IPS DF 6.9 (cell line): ENCODE data around the gene ARMH1.

Source experiments
- DNase-seq: peaks from one replicate; pipeline ENCODE4 v3.0.0-alpha.2; 2013; ENCODE audit warnings: low read depth, low spot score
- H3K27ac ChIP-seq: one replicate; pipeline ENCODE4 v1.5.1; 2013; ENCODE audit warnings: low read length, control low read depth
- H3K27me3 ChIP-seq: 2 replicates; pipeline ENCODE4 v1.6.1; 2013; ENCODE audit warnings: mild to moderate bottlenecking, low read length; ENCODE audit not compliant: control insufficient read depth, insufficient read depth
- H3K36me3 ChIP-seq: 2 replicates; pipeline ENCODE4 v1.6.1; 2013; ENCODE audit warnings: low read length; ENCODE audit not compliant: control insufficient read depth, insufficient read depth
- H3K4me1 ChIP-seq: 2 replicates; pipeline ENCODE4 v1.6.1; 2013; ENCODE audit warnings: low read length; ENCODE audit not compliant: control insufficient read depth, insufficient read depth
- H3K4me3 ChIP-seq: 2 replicates; pipeline ENCODE4 v1.5.1; 2013; ENCODE audit warnings: mild to moderate bottlenecking, low read length
- H3K9me3 ChIP-seq: 2 replicates; pipeline ENCODE4 v1.6.1; 2013; ENCODE audit warnings: low read length, inconsistent platforms; ENCODE audit not compliant: control insufficient read depth, insufficient read depth
- WGBS: extraction: QIAGEN DNeasy Blood & Tissue Kit; methylation state at CpG from one replicate; pipeline ENCODE4 v1.1.7; 2013; ENCODE audit warnings: mixed read lengths, missing lambda C conversion rate; ENCODE audit not compliant: insufficient read length, insufficient coverage; 5-methylcytosine and 5-hydroxymethylcytosine counted together

The ARMH1 gene

GRCh38 chr1:44681905-44682882, 7.7 kb downstream of the ARMH1 start:
- Histone ChIP-seq H3K27me3 (no peaks in the 10 kb centered on the region), H3K36me3 (no peaks in the 10 kb centered on the region), H3K4me1 (peaks cover 6% of the 10 kb centered on the region; the same call in 1 of the 2 replicates), H3K9me3 (no peaks in the 10 kb centered on the region), H3K4me3 (no peak overlapping the region), H3K27ac (no peak overlapping the region)
- no peak for DNase-seq
- no CpG with 5 or more reads among the region's 14 CpGs for WGBS

- no peaks in the 10 kb centered on the region for H3K9me3 ChIP-seq
- H3K27ac ChIP-seq: no peak overlapping the region
- no peak overlapping the region for H3K4me3 ChIP-seq
- no peaks in the 10 kb centered on the region for H3K36me3 ChIP-seq
- no peaks in the 10 kb centered on the region for H3K27me3 ChIP-seq
- WGBS: no CpG with 5 or more reads among the region's 3 CpGs
- peaks cover 6% of the 10 kb centered on the region; the same call in 1 of the 2 replicates for H3K4me1 ChIP-seq
- DNase-seq: no peak
Observed at GRCh38 chr1:44682883-44683265, 8.4 kb downstream of the ARMH1 start.

DNA sequence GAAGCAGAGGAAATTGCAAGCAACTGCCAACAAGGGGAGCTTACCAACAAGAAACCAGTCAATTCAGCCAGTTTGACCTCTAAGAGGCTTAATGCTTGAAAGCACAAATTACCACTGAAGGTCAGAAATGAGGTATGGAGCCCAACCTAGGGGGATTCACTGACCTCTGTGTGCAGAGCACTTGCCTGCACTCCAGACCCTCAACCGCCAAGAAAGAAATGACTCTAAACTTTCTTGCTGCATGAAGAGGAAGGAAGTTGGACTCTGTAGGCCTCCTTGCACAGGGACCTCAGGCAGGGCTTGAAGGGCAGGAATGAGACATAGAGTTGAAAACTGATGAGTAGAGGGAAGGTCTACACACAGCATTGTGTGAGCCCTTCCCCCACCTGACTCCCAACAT, 10.0 kb downstream of the ARMH1 start:
- no peak overlapping the region for H3K27ac ChIP-seq
- H3K4me1 ChIP-seq: peaks cover 6% of the 10 kb centered on the region; the same call in 1 of the 2 replicates
- no CpG with 5 or more reads among the region's 1 CpG for WGBS
- DNase-seq: no peak
- H3K9me3 ChIP-seq: no peaks in the 10 kb centered on the region
- H3K27me3 ChIP-seq: no peaks in the 10 kb centered on the region
- H3K4me3 ChIP-seq: no peak overlapping the region
- H3K36me3 ChIP-seq: no peaks in the 10 kb centered on the region

GRCh38 chr1:44685218-44685617, 10.7 kb downstream of the ARMH1 start:
- WGBS: no CpG with 5 or more reads among the region's 4 CpGs
- no peak for DNase-seq
- H3K4me1 ChIP-seq: peaks cover 6% of the 10 kb centered on the region; the same call in 1 of the 2 replicates

GRCh38 chr1:44685881-44686280, 11.4 kb downstream of the ARMH1 start:
- Histone ChIP-seq H3K9me3 (no peaks in the 10 kb centered on the region), H3K36me3 (no peaks in the 10 kb centered on the region), H3K4me3 (no peak overlapping the region), H3K27me3 (no peaks in the 10 kb centered on the region), H3K4me1 (peaks cover 6% of the 10 kb centered on the region; the same call in 1 of the 2 replicates), H3K27ac (no peak overlapping the region)
- WGBS: no CpG with 5 or more reads among the region's 8 CpGs
- DNase-seq: no peak

More at GRCh38 chr1:44685218-44685617, 10.7 kb downstream of the ARMH1 start:
- Histone ChIP-seq H3K4me3 (no peak overlapping the region), H3K27me3 (no peaks in the 10 kb centered on the region), H3K27ac (no peak overlapping the region), H3K36me3 (no peaks in the 10 kb centered on the region), H3K9me3 (no peaks in the 10 kb centered on the region)

- Histone ChIP-seq H3K27me3 (no peaks in the 10 kb centered on the region), H3K9me3 (no peaks in the 10 kb centered on the region), H3K36me3 (no peaks in the 10 kb centered on the region), H3K4me3 (no peak overlapping the region), H3K4me1 (no peaks in the 10 kb centered on the region; the same call in 1 of the 2 replicates), H3K27ac (no peak overlapping the region)
- DNase-seq: no peak
- no CpG with 5 or more reads among the region's 12 CpGs for WGBS
Observed at GRCh38 chr1:44688760-44689446, 14.4 kb downstream of the ARMH1 start.

DNA sequence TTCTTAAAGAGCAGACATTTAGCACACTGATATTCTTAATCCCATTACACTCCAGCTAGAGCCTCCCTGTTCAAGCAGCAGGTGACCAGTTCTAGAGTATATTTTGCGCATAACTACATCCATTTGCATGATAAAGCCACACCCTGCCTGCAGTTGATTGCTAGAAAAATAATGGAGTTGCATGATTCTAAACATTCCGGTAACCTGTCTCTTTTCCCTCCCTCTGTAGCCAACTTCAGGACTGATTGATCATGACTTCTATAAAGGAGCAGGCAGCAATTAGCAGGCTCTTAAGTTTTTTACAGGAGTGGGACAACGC, 14.9 kb downstream of the ARMH1 start:
- Histone ChIP-seq H3K27me3 (no peaks in the 10 kb centered on the region), H3K4me3 (no peak overlapping the region), H3K27ac (no peak overlapping the region), H3K36me3 (no peaks in the 10 kb centered on the region), H3K9me3 (no peaks in the 10 kb centered on the region), H3K4me1 (no peaks in the 10 kb centered on the region; the same call in 1 of the 2 replicates)
- no peak for DNase-seq
- no CpG with 5 or more reads among the region's 3 CpGs for WGBS

DNA sequence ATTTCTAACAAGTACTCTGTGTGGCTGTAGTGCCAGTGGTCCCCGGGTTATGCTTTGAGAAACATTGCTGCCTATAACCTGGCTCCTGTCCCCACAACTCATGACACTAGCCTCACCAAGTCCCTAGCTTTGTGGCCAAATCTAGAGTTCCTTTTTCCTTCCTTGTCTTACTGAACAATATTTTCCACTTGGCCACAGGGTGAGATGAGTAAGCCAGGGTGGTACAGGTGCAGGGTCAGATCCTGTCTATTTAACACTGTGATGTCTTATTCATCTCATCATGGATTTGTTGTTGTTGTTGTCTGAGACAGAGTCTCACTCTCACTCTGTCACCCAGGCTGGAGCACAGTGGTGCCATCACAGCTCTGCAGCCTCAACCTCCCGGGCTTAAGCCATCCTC, 18.6 kb downstream of the ARMH1 start:
- Histone ChIP-seq H3K36me3 (no peaks in the 10 kb centered on the region), H3K27ac (no peak overlapping the region), H3K4me3 (no peak overlapping the region), H3K4me1 (no peaks in the 10 kb centered on the region), H3K9me3 (no peaks in the 10 kb centered on the region), H3K27me3 (no peaks in the 10 kb centered on the region)
- WGBS: no CpG with 5 or more reads among the region's 2 CpGs
- no peak for DNase-seq

DNA sequence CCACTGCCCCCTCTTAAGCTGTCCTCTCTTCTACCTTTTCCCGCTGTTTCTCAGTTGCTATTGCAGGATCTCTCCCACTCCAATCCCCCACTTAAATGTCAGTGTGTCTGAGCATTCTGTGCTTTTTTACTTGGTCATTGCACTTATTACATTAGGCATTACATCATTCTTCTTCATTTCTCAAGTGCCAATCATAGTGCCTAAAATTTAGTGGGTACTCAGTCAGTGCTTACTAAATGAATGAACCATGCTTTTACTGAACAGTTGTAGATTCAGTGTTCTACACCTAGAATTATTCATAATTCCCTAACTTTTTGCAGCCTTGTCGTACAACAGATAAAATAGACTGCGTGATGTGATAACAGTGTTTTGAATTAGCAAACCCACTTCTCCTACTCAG, 19.4 kb downstream of the ARMH1 start:
- no peaks in the 10 kb centered on the region for H3K27me3 ChIP-seq
- no peak overlapping the region for H3K27ac ChIP-seq
- H3K4me1 ChIP-seq: no peaks in the 10 kb centered on the region
- no CpG with 5 or more reads among the region's 3 CpGs for WGBS
- no peaks in the 10 kb centered on the region for H3K9me3 ChIP-seq
- no peak for DNase-seq
- no peak overlapping the region for H3K4me3 ChIP-seq
- no peaks in the 10 kb centered on the region for H3K36me3 ChIP-seq

DNA sequence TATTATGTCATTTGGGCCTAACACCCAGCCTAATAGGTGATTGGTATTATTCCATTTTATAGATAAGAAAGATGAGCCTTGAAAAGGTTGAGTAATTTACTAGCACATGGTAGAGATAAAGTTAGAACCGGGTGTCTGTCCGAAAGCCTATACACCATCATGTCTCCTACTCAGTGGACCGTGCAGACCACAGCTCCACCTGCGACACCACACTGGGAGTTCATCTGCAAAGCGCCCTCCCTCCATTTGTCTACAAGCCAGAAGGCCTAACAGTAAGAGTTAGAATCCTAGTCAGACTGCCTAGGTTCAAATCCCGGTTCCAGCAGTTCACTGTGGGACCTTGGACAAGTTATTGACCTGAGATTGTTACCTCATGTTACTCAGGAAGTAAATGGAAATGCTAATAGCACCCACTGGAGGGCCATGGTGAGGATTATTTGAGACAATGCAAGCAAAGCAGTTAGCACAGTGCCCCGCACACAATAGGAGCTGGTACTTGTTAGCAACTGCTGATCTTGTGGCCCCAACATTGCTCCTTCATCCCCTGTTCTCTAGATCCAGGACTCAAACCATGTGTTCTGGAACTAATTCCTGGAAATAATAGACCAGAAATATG, 20.5 kb downstream of the ARMH1 start:
- H3K27me3 ChIP-seq: no peaks in the 10 kb centered on the region
- H3K9me3 ChIP-seq: no peaks in the 10 kb centered on the region
- no peaks in the 10 kb centered on the region for H3K36me3 ChIP-seq
- H3K27ac ChIP-seq: no peak overlapping the region
- no CpG with 5 or more reads among the region's 7 CpGs for WGBS
- H3K4me1 ChIP-seq: no peaks in the 10 kb centered on the region
- H3K4me3 ChIP-seq: no peak overlapping the region
- DNase-seq: no peak
